Tongue (tissue), 2 donors: Measurements from ENCODE around the gene ITGAD. TPM values are rescaled to one million over a fixed set of nuclear protein-coding genes. Genes with fewer than 3 reads are reported as not detected.
"Not testable (repeated sequence)": the region's sequence is repeated elsewhere in the genome, so short reads cannot be mapped to it uniquely, and the experiment has no call there.

ENCODE experiments used
- DNase-seq: peaks from one replicate; pipeline ENCODE4 v3.0.0-alpha.2; 2015
- total RNA-seq: library from RNA; depleted of rRNA; stranded (reverse); fragments of >200 nt; gene quantifications from one replicate; pipeline ENCODE4 v1.2.3, GENCODE V29; 2014

ITGAD gene
- total RNA-seq, 1 donor from 2014 or later, result not detected

- no peak for DNase-seq
Measured at GRCh38 chr16:31429796-31430195, 36.7 kb downstream of the ITGAD start.

- DNase-seq, result no peak
Measured at GRCh38 chr16:31430380-31431052, 37.4 kb downstream of the ITGAD start.

- DNase-seq, result no peak
Measured at GRCh38 chr16:31435341-31436220, 42.4 kb downstream of the ITGAD start.

DNA sequence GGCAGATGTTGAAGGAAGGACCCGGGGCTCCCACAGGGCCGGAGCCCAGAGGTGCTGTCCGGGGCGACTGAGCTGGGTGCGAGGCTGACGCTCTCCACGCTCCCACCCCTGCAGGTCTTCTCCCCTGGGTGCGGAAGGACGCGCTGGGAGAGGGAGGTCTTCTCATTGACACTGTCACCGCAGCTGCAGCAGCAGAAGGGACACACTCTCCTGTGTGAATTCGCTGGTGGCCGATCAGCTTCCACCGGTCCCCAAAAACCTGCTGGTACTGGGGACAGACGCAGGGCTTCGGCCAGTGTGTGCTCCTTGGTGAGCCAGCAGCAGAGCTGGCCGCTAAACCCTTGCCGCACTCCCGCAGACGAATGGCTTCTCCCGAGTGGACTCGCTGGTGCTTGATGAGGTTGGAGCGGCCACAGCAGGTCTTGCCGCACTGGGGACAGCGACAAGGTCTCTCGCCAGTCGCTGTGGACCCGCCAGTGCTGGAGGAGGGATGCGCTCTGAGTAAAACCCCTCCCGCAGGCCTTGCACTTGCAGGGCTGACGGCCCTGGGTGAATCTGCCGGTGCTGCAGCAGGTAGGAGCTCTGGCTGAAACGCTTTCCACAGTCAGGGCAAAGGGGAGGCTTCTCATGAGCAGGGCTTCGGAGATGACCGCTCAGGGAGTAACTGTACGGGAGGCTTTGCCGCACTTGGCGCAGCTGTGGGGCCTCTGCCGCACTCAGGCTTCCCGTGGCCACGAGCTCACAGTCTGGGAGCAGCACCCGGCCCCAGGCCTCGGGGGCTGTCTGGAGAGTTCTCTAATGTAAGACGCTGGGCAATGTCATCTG, 43.3 kb downstream of the ITGAD start:
- no peak for DNase-seq

- DNase-seq, result no peak
Measured at GRCh38 chr16:31438414-31438813, 45.3 kb downstream of the ITGAD start.

- DNase-seq, result not testable (repeated sequence)
Measured at GRCh38 chr16:31439023-31439422, 45.9 kb downstream of the ITGAD start.

GRCh38 chr16:31439519-31439918, 46.4 kb downstream of the ITGAD start:
- no peak for DNase-seq

DNA sequence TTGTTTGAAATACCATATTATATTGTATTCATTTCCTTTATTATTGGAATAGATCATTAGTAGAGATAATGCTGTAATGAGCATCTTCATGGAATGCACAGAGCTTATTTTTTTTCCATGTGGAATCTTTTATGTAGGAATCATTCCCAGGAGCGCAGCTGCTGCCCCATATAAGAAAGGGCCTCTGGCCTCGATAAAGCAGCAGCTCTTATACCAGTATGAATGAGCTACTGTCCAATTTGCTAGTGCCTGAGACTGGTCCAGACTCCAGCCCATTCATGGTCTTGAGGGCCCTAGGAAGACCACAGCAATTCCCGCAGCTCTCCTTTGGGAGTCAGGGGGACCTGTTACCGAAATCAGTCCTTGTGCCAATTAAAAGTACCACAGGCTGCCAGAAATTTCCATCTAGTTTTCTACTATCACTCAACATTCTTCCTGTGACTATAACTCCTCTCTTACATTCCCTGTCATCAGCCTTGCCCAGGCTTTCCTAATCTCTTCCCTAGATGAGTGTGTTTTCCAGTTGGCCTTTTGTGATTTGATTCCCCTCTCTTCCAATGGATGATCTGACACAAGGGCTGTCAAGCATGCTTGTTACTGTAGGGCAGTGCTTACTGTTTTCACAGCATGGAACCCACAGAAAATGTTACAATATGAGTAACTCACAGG, 47.5 kb downstream of the ITGAD start:
- DNase-seq, result no peak

- no peak for DNase-seq
Measured at GRCh38 chr16:31441956-31442355, 48.8 kb downstream of the ITGAD start.

- DNase-seq, result not testable (repeated sequence)
Measured at GRCh38 chr16:31445931-31446330, 52.8 kb downstream of the ITGAD start.

DNA sequence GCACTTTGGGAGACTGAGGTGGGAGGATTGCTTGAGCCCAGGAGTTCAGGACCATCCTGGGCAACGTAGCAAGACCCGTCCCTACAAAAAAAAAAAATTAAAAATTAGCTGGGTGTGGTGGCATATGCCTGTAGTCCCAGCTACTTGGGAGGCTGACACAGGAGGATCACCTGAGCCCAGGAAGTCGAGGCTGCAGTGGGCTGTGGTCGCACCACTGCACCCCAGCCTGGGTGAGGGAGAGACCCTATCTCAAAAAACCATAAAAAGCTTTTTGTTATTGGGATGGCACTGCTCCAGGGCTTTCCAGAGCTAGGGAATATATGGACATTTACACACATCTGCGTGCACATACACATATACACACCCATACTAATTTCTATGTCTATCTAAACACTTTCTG, 58.1 kb downstream of the ITGAD start:
- DNase-seq, result no peak

- peak; percentile 72 for DNase-seq
Measured at GRCh38 chr16:31451681-31452351, 58.7 kb downstream of the ITGAD start.

DNA sequence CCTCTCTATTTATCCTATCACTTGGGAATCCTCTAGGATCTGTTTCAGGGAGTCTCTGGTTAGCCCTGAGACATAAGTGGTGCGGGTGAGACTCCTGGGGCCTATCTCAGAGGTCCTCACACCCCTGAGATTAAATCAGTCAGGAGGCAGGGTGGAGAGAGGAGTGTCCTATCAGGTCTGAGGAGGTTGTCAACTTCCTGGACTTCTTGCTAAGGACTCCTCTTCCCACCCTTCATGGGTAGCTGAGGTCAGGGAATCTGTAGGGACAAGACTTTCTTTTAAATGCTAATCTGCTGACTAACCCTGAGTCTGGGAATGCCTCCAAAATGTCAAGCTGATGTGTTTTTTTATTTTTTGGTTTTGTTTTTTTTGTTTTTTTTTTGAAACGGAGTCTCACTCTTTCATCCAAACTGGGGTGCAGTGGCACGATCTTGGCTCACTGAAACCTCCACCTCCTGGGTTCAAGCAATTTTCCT, 59.5 kb downstream of the ITGAD start:
- DNase-seq, result no peak

DNA sequence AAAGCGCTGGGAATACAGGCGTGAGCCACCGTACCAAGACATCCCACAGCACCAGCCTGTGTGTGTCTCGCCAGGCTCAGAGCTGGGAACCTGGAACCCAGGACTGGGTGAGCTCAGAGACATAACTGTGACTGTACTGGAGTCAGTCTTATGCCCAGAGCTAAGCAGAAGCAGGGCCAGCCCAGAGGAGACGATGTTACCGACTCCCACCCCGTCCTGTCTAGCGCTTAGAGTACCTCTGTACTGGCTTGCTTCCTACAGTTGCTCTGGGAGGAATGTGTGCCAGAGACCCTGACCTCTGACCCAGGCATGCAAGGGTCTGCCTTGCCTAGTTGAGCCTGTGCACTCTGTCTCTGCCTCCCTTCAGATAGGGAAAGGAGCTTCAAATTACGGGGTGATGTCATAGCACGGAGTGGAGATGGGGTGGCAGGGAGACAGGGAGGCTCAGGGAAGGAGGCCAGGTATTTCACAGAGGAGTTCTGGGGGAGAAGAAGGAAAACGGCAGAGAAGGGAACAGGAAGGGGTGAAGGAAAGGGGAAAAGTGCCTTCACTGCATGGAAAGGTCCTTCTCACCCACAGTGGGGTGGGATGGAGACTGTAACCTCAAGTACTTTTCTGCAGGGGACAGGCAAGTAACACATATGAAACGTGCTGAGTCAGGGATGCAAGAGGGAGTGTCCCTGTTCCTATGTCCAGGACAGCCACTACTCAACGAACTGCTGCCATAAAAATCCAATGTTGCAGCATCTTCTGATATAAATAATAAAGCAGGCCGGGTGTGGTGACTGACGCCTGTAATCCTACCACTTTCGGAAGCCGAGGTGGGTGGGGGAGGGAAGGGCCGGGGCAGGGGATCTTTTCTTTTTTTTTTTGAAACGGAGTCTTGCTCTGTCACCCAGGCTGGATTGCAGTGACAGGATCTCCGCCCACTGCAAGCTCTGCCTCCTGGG, 60.4 kb downstream of the ITGAD start:
- DNase-seq, result no peak

- DNase-seq, result no peak
Measured at GRCh38 chr16:31455601-31456314, 62.6 kb downstream of the ITGAD start.

- no peak for DNase-seq
Measured at GRCh38 chr16:31456988-31457360, 63.8 kb downstream of the ITGAD start.

DNA sequence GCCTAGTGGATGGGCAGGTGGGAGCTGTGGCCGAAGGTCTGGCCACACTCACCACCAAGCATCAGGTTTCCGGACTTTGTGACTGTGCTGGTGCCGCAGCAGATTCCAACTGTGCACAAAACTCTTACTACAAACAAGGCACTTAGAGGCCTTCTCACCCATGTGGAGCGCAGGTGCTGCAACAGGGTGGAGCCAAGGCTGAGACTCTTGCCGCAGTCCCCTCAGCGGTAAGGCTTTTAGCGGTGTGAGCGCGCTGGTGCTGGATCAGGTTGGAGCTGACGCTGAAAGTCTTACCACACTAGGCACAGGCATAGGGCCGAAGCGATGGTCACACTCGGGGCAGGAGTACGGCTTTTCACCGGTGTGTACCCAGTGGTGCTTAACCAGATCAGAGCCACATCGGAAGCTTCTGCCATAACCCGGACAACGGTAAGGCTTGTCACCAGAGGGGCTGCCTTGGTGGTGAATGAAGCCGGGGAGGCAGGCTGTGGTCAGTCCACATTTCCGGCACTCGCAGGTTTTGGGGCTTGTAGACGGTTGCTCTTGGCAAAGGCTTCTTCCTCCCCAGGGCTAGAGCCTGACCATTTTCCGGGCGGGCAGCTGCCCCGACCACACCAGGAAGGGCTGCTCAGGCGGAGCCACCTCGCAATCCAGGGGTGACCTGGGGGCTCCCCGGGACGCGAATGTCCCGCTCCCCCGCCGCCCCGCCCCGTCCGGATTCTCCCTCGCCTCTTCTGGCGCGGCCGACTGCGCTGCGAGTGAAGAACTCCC, 65.1 kb downstream of the ITGAD start:
- peak; percentile 54 for DNase-seq

GRCh38 chr16:31458844-31459686, 65.9 kb downstream of the ITGAD start, which contains the start of gene ARMC5:
Gene ARMC5 (plus strand): TSS chr16:31459501. CDS start chr16:31459525, 24 bp downstream.
- peak; percentile 99 for DNase-seq
